Measurements from ENCODE around the gene CYLD. TPM values are rescaled to one million over a fixed set of nuclear protein-coding genes. Genes with fewer than 3 reads are reported as not detected.

CYLD gene
- total RNA-seq, 4 donors from 2014 or later = 17.6 to 65.8 (median 45.1) TPM

- DNase-seq = no peak
- Histone ChIP-seq H3K27ac (no peak overlapping the region), H3K27me3 (no peaks in the 10 kb centered on the region), H3K36me3 (no peaks in the 10 kb centered on the region), H3K4me3 (no peak overlapping the region), H3K4me1 (no peaks in the 10 kb centered on the region), H3K9me3 (no peaks in the 10 kb centered on the region)
- TF ChIP-seq CTCF (IDR thresholded peaks at IDR 0.05) = no peak
- intact Hi-C loops (cut with DNase I; ENCODE audit: low total_unique reads) = no loop called here
These were observed 93.6 kb downstream of the CYLD start for GRCh38 chr16:50835358-50836060.

DNA sequence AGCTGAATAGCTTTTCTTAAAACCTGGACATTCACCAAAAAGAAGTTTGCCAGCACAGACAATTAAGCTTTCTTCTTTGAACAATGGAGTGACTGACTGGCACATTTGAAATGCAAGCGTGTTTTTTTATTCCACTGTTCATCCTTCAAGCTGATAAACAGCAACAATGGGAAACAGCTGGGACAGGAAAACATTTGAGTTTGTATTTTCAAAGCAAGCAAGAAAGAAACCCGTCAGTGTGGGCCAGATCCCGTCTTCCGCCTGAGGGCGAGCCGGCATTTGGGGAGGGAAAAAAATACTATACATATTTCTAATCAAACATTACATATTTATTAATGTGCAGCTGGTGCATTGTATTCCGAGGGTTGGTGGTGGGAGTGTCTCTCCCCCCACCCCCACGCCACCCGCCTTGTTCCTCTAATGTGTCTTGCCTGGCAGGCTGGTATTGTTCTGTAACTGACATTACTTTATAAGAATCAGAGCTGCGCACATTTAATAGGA is 94.3 kb downstream of the CYLD start:
- no peaks in the 10 kb centered on the region for H3K27me3 ChIP-seq
- no peak for TF ChIP-seq CTCF (IDR thresholded peaks at IDR 0.05)
- TF ChIP-seq POLR2A (IDR thresholded peaks at IDR 0.05) = no peak
- H3K4me1 ChIP-seq = no peaks in the 10 kb centered on the region
- intact Hi-C loops (cut with DNase I; ENCODE audit: low total_unique reads) = no loop called here
- H3K27ac ChIP-seq = no peak overlapping the region
- no peak for DNase-seq
- H3K9me3 ChIP-seq = no peaks in the 10 kb centered on the region
- no peak overlapping the region for H3K4me3 ChIP-seq
- no peaks in the 10 kb centered on the region for H3K36me3 ChIP-seq

DNA sequence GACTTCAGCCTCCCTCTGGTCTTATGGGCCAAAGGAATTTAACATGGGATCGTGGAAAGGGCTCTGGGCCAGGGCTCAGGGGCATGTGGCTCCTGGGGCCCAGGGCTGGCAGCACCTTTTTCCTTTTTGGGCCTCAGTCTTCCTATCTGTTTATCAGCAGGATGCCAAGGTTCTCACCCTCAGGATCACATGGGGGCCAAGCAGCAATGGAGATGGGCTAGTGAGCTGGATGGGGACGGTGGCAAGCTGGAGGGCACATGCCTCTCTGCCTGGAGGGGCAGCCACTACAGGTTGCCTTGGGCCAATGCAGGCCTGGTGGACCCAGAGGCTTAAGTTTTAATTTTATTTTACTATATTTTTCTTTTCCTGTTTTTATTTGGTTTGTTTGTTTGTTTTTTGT is 95.4 kb downstream of the CYLD start:
- Histone ChIP-seq H3K27me3 (no peaks in the 10 kb centered on the region), H3K36me3 (no peaks in the 10 kb centered on the region), H3K4me3 (no peak overlapping the region), H3K27ac (no peak overlapping the region), H3K4me1 (no peaks in the 10 kb centered on the region), H3K9me3 (no peaks in the 10 kb centered on the region)
- DNase-seq = no peak
- no peak for TF ChIP-seq CTCF (IDR thresholded peaks at IDR 0.05)
- no peak for TF ChIP-seq POLR2A (IDR thresholded peaks at IDR 0.05)
- intact Hi-C loops (cut with DNase I; ENCODE audit: low total_unique reads) = no loop called here

GRCh38 chr16:50838165-50838564 is 96.3 kb downstream of the CYLD start:
- Histone ChIP-seq H3K27me3 (no peaks in the 10 kb centered on the region), H3K4me1 (no peaks in the 10 kb centered on the region), H3K9me3 (no peaks in the 10 kb centered on the region), H3K4me3 (no peak overlapping the region), H3K27ac (no peak overlapping the region), H3K36me3 (no peaks in the 10 kb centered on the region)
- no peak for TF ChIP-seq POLR2A (IDR thresholded peaks at IDR 0.05)
- no peak for TF ChIP-seq CTCF (IDR thresholded peaks at IDR 0.05)
- DNase-seq = no peak
- intact Hi-C loops (cut with DNase I; ENCODE audit: low total_unique reads) = no loop called here

DNA sequence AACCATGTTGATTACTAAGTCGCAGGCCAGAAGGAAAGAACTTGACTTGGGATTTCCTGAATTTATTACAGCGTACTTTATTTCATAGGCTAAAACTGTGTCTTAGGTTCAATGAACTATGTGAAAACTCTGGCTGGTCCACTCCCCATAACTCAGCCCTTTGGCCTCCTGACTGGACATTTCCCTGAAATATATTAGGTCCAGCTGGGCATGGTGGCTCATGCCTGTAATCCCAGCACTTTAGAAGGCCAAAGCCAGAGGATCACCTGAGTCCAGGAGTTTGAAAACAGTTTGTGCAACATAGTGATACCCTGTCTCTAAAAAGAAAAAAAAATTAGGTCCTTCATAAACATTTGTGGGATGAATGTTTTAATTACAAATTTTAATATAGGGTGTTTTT is 97.0 kb downstream of the CYLD start:
- intact Hi-C loops (cut with DNase I; ENCODE audit: low total_unique reads) = no loop called here
- H3K27me3 ChIP-seq = no peaks in the 10 kb centered on the region

More for the DNA sequence above, 97.0 kb downstream of the CYLD start:
- Histone ChIP-seq H3K27ac (no peak overlapping the region), H3K9me3 (no peaks in the 10 kb centered on the region), H3K4me1 (no peaks in the 10 kb centered on the region), H3K36me3 (no peaks in the 10 kb centered on the region), H3K4me3 (no peak overlapping the region)
- DNase-seq = no peak
- no peak for TF ChIP-seq CTCF (IDR thresholded peaks at IDR 0.05)
- no peak for TF ChIP-seq POLR2A (IDR thresholded peaks at IDR 0.05)
